ENCODE measurements around the gene PLCH1. TPM values are rescaled to one million over a fixed set of nuclear protein-coding genes. Genes with fewer than 3 reads are reported as not detected.

PLCH1 gene
- total and polyA plus RNA-seq, 2 donors (not counting 1 experiment from before 2014, with no cell fraction given), result 0.27 TPM; not detected in 1

DNA sequence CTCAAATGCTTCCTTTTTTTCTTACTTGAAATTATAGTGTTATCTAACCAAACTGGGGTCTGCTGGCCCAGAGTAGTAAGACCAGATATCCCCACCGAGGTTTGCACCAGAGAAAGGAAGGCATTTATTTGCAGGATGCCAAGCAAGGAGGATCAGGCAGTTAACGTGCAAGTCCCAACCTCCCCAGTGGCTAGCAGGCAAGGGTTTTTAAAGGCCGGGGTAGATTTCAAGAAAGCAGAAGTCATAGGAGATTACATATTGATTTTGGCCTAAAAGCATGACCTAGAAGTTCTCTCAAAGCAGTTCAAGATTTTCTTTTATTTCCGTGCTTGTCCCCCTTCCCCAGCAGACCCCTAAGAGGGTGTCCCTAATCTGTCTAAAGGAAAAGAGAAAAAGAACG is 418.6 kb downstream of the PLCH1 start:
- H2AFZ ChIP-seq (ENCODE audit: insufficient read depth, low read depth, low read length, poor library complexity, severe bottlenecking), result no peak overlapping the region
- H3K27ac ChIP-seq (ENCODE audit: low read length in 2 of 2), result no peak overlapping the region
- H3K79me2 ChIP-seq (ENCODE audit: control insufficient read depth, insufficient read depth, low read length), result no peaks in the 10 kb centered on the region
- ATAC-seq (ENCODE audit: low read depth) (no peak), DNase-seq (no peak)
- no peak overlapping the region for H3K4me3 ChIP-seq (ENCODE audit: control extremely low read depth in 1 of 5, extremely low read depth in 1 of 5, insufficient read depth in 1 of 5, low read depth in 2 of 5, low read length in 4 of 5)
- intact Hi-C loops (cut with micrococcal nuclease), result no loop called here
- WGBS (ENCODE audit: insufficient coverage), result 84% methylated on average over 3 of the region's 5 CpGs
- H3K27me3 ChIP-seq (replicated peaks in 1 of 4; ENCODE audit: control extremely low read depth in 1 of 4, control insufficient read depth in 3 of 4, insufficient read depth in 4 of 4, low read length in 3 of 4), result no peaks in the 10 kb centered on the region
- H3K4me1 Mint-ChIP-seq, result no peaks in the 10 kb centered on the region
- ChIA-PET POLR2A (no interaction called here), CTCF (interaction anchor here (1.2 kb wide), 1 partner anchor 9 kb away, joined by 5 read pairs; no protein-coding TSS in a partner anchor)
- TF ChIP-seq, protein P1, sequence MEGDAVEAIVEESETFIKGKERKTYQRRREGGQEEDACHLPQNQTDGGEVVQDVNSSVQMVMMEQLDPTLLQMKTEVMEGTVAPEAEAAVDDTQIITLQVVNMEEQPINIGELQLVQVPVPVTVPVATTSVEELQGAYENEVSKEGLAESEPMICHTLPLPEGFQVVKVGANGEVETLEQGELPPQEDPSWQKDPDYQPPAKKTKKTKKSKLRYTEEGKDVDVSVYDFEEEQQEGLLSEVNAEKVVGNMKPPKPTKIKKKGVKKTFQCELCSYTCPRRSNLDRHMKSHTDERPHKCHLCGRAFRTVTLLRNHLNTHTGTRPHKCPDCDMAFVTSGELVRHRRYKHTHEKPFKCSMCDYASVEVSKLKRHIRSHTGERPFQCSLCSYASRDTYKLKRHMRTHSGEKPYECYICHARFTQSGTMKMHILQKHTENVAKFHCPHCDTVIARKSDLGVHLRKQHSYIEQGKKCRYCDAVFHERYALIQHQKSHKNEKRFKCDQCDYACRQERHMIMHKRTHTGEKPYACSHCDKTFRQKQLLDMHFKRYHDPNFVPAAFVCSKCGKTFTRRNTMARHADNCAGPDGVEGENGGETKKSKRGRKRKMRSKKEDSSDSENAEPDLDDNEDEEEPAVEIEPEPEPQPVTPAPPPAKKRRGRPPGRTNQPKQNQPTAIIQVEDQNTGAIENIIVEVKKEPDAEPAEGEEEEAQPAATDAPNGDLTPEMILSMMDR (IDR thresholded peaks at IDR 0.05), result no peak
- no peak for TF ChIP-seq EZH2 (IDR thresholded peaks at IDR 0.05; ENCODE audit: borderline replicate concordance, insufficient read depth, low read depth, low read length, poor library complexity, severe bottlenecking)
- H3K4me2 ChIP-seq (replicated peaks; ENCODE audit: low read depth, low read length, poor library complexity, severe bottlenecking), result no peak overlapping the region
- H3K36me3 ChIP-seq (replicated peaks in 1 of 2; ENCODE audit: control extremely low read depth in 1 of 2, control insufficient read depth in 1 of 2, extremely low read depth in 1 of 2, insufficient read depth in 2 of 2, low read length in 1 of 2), result no peaks in the 10 kb centered on the region
- H3K9ac ChIP-seq (ENCODE audit: low read length), result no peak overlapping the region
- no peak overlapping the region for H3K27ac Mint-ChIP-seq
- no peaks in the 10 kb centered on the region for H4K20me1 ChIP-seq (ENCODE audit: control insufficient read depth, insufficient read depth, low read length, poor library complexity, severe bottlenecking)
- H3K27me3 Mint-ChIP-seq, result no peaks in the 10 kb centered on the region
- H3K4me1 ChIP-seq (ENCODE audit: control insufficient read depth in 2 of 2, insufficient read depth in 2 of 2, low read length in 2 of 2), result no peaks in the 10 kb centered on the region
- H3K9me3 ChIP-seq (ENCODE audit: control extremely low read depth in 1 of 3, control insufficient read depth in 2 of 3, insufficient read depth in 1 of 3, low read length in 2 of 3), result no peaks in the 10 kb centered on the region
- no peak overlapping the region for H3K4me3 Mint-ChIP-seq
- H3K9me3 Mint-ChIP-seq (ENCODE audit: insufficient read depth), result no peaks in the 10 kb centered on the region

Small RNA genes lying within 50 kb of the gene (small RNA-seq; reads per million reads assigned to genes)
- gene AC108729.3 (ENCODE audit: insufficient read length, low read depth, low replicate concordance) (not detected), gene RN7SL715P (ENCODE audit: insufficient read length, low read depth, low replicate concordance) (not detected)

Other genes starting within 250 kb of the PLCH1 start
- gene C3orf33, start 61.2 kb upstream of the PLCH1 start, total RNA-seq, result 1.7 and 1.8 TPM in 2 replicates
- 0.88 and 1.1 TPM in 2 replicates for gene C3orf33, start 61.2 kb upstream of the PLCH1 start, polyA plus RNA-seq
- 26.9 and 29.4 TPM in 2 replicates for gene SLC33A1, start 109.4 kb upstream of the PLCH1 start, total RNA-seq
- 14.1 and 15.0 TPM in 2 replicates for gene SLC33A1, start 109.4 kb upstream of the PLCH1 start, polyA plus RNA-seq
- gene GMPS, start 125.6 kb upstream of the PLCH1 start, total RNA-seq, result 28.0 and 30.8 TPM in 2 replicates
- 11.3 and 12.0 TPM in 2 replicates for gene GMPS, start 125.6 kb upstream of the PLCH1 start, polyA plus RNA-seq

All from B cell (primary cell).